ENCODE data around the gene TTC7B. TPM values are rescaled to one million over a fixed set of nuclear protein-coding genes. Genes with fewer than 3 reads are reported as not detected.

The TTC7B gene
- total and polyA plus RNA-seq, 2 of the 8 experiments (the other 6 are each of a cell fraction or from before 2014, with no cell fraction given): 23.7 to 34.0 TPM

- ChIA-PET POLR2A (ENCODE audit: partially characterized antibody) (no interaction called here), CTCF (ENCODE audit: partially characterized antibody) (interaction anchor here (1.3 to 7.0 kb wide), 5 partner anchors 10 to 39 kb away, joined by 3 to 59 read pairs (median 16); no protein-coding TSS in a partner anchor)
- Histone ChIP-seq H3K4me2 (ENCODE audit: insufficient read depth in 1 of 2, low read depth in 2 of 2, low read length in 2 of 2) (no peak overlapping the region), H2BK120ac (replicated peaks; ENCODE audit: low read depth, low read length) (no peak overlapping the region), H4K8ac (ENCODE audit: extremely low read depth, insufficient read depth, low read length) (no peak overlapping the region), H3K18ac (ENCODE audit: extremely low read depth, low read length) (no peak overlapping the region), H3K23ac (ENCODE audit: insufficient read length) (no peak overlapping the region), H3K23me2 (ENCODE audit: low read depth, low read length) (no peaks in the 10 kb centered on the region), H2BK5ac (ENCODE audit: low read depth, low read length) (no peak overlapping the region), H4K91ac (replicated peaks; ENCODE audit: insufficient read length, low read length) (no peak overlapping the region), H2AK5ac (ENCODE audit: low read depth, low read length) (no peak overlapping the region), H2BK20ac (ENCODE audit: low read length) (no peak overlapping the region), H4K20me1 (replicated peaks in 1 of 2; ENCODE audit: control insufficient read depth in 1 of 2, insufficient read depth in 2 of 2, low read length in 2 of 2) (peaks cover 0 to 2% of the 10 kb centered on the region in 2 experiments), H3K79me1 (ENCODE audit: low read depth, low read length) (no peaks in the 10 kb centered on the region), H3K4ac (replicated peaks; ENCODE audit: insufficient read length, low read depth, low read length) (no peak overlapping the region), H3K14ac (ENCODE audit: insufficient read length) (no peak overlapping the region), H3K56ac (replicated peaks; ENCODE audit: insufficient read length, low read depth, low read length) (no peak overlapping the region), H3K9ac (replicated peaks in 1 of 4; ENCODE audit: extremely low read depth in 1 of 4, low read depth in 3 of 4, low read length in 3 of 4) (no peak overlapping the region), H4K5ac (ENCODE audit: insufficient read length, low read depth, low read length) (no peak overlapping the region), H2BK12ac (ENCODE audit: low read depth, low read length) (no peak overlapping the region), H3K4me3 (ENCODE audit: extremely low read depth in 1 of 4, insufficient read depth in 2 of 4, low read depth in 3 of 4, low read length in 4 of 4) (no peak overlapping the region), H3K27me3 (replicated peaks in 1 of 4; ENCODE audit: control insufficient read depth in 3 of 4, extremely low read depth in 1 of 4, insufficient read depth in 3 of 4, low read length in 3 of 4) (peaks cover 0 to 4% (median 1%) of the 10 kb centered on the region in 4 experiments; a peak in 3 of 7 replicates), H3K79me2 (ENCODE audit: control insufficient read depth in 1 of 2, insufficient read depth in 2 of 2, low read length in 2 of 2) (no peaks in the 10 kb centered on the region), H3K4me1 (replicated peaks in 1 of 4; ENCODE audit: control insufficient read depth in 3 of 4, insufficient read depth in 4 of 4, low read length in 3 of 4) (peaks cover 0 to 11% (median 4%) of the 10 kb centered on the region in 4 experiments; a peak in 6 of 7 replicates), H2AFZ (ENCODE audit: low read length) (no peak overlapping the region), H3K9me3 (ENCODE audit: insufficient read depth in 2 of 2, low read depth in 1 of 2, low read length in 1 of 2) (no peaks in the 10 kb centered on the region), H2BK15ac (ENCODE audit: low read length) (no peak overlapping the region), H3K36me3 (ENCODE audit: control insufficient read depth in 2 of 4, insufficient read depth in 4 of 4, low read length in 3 of 4) (no peaks in the 10 kb centered on the region), H3K27ac (ENCODE audit: low read depth, low read length) (no peak overlapping the region)
- DNase-seq (ENCODE audit: low read depth in 1 of 2, low spot score in 2 of 2): no peak
- no peak for FAIRE-seq
- WGBS, 2 experiments (ENCODE audit: extremely low coverage in 1 of 2, insufficient coverage in 1 of 2, insufficient read length in 1 of 2, insufficient replicate concordance in 2 of 2, low coverage in 1 of 2, low lambda C conversion rate in 2 of 2, missing lambda C conversion rate in 1 of 2): 89% methylated on average over 4 of the region's 4 CpGs; no CpG with 5 or more reads in 1 of the 2 experiments
- no peak for TF ChIP-seq CTBP2 (IDR thresholded peaks at IDR 0.05; ENCODE audit: borderline replicate concordance, insufficient read depth, insufficient read length, low read length)
- no peak for TF ChIP-seq TEAD4 (IDR thresholded peaks at IDR 0.05; ENCODE audit: low read depth, low read length)
- TF ChIP-seq EP300 (IDR thresholded peaks at IDR 0.05; ENCODE audit: borderline replicate concordance in 1 of 2, low read depth in 2 of 2, low read length in 2 of 2): no peak
- no peak for TF ChIP-seq FOSL1 (IDR thresholded peaks at IDR 0.05; ENCODE audit: insufficient read depth, low read depth, low read length)
- TF ChIP-seq, protein P1, sequence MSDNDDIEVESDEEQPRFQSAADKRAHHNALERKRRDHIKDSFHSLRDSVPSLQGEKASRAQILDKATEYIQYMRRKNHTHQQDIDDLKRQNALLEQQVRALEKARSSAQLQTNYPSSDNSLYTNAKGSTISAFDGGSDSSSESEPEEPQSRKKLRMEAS (IDR thresholded peaks at IDR 0.05): no peak
- no peak for TF ChIP-seq PHF8 (conservative IDR thresholded peaks at IDR 0.05; ENCODE audit: low read depth, low read length)
- no peak for TF ChIP-seq ZNF274 (IDR thresholded peaks at IDR 0.05; ENCODE audit: borderline replicate concordance, extremely low read depth, low read length)
- no peak for TF ChIP-seq TAF7 (optimal IDR thresholded peaks at IDR 0.05; ENCODE audit: borderline replicate concordance, low read depth, low read length)
- no peak for TF ChIP-seq POU5F1 (IDR thresholded peaks at IDR 0.05; ENCODE audit: low read depth, low read length)
- no peak for TF ChIP-seq SP1 (IDR thresholded peaks at IDR 0.05; ENCODE audit: low read depth, low read length)
- no peak for TF ChIP-seq CHD2 (IDR thresholded peaks at IDR 0.05; ENCODE audit: low read length)
- no peak for TF ChIP-seq GABPA (IDR thresholded peaks at IDR 0.05; ENCODE audit: borderline replicate concordance, insufficient read depth, low read length)
Observed at GRCh38 chr14:90755661-90756304, 60.4 kb downstream of the TTC7B start.
